ENCODE measurements around the gene LCN1. TPM values are rescaled to one million over a fixed set of nuclear protein-coding genes. Genes with fewer than 3 reads are reported as not detected.
"Not testable (repeated sequence)": the region's sequence is repeated elsewhere in the genome, so short reads cannot be mapped to it uniquely, and the experiment has no call there.

Gene LCN1
- total RNA-seq, 2 donors from 2014 or later = not detected

- TF ChIP-seq CTCF (IDR thresholded peaks at IDR 0.05) = no peak
- Histone ChIP-seq H3K27me3 (no peaks in the 10 kb centered on the region), H3K36me3 (no peaks in the 10 kb centered on the region), H3K27ac (no peak overlapping the region), H3K4me1 (no peaks in the 10 kb centered on the region), H3K9me3 (peaks cover 0 to 5% of the 10 kb centered on the region in 2 donors), H3K4me3 (no peak overlapping the region)
- no peak for DNase-seq (ENCODE audit: low spot score)
Observed at GRCh38 chr9:135526730-135527571, 5.7 kb downstream of the LCN1 start.

- not testable (repeated sequence) for DNase-seq (ENCODE audit: low spot score)
Observed at GRCh38 chr9:135528842-135529435, 7.7 kb downstream of the LCN1 start.

GRCh38 chr9:135530146-135530545 lies 8.9 kb downstream of the LCN1 start:
- peaks cover 0 to 5% of the 10 kb centered on the region in 2 donors for H3K9me3 ChIP-seq
- no peak for TF ChIP-seq CTCF (IDR thresholded peaks at IDR 0.05)
- no peaks in the 10 kb centered on the region for H3K4me1 ChIP-seq
- H3K27me3 ChIP-seq = no peaks in the 10 kb centered on the region
- H3K36me3 ChIP-seq = no peaks in the 10 kb centered on the region
- no peak for DNase-seq (ENCODE audit: low spot score)
- no peak overlapping the region for H3K27ac ChIP-seq
- no peak overlapping the region for H3K4me3 ChIP-seq

More at GRCh38 chr9:135528842-135529435, 7.7 kb downstream of the LCN1 start:
- not testable (repeated sequence) for H3K4me3 ChIP-seq, H3K27me3 ChIP-seq, H3K27ac ChIP-seq, H3K36me3 ChIP-seq, H3K4me1 ChIP-seq, H3K9me3 ChIP-seq

- Histone ChIP-seq H3K4me3 (no peak overlapping the region), H3K4me1 (no peaks in the 10 kb centered on the region), H3K27ac (no peak overlapping the region), H3K27me3 (no peaks in the 10 kb centered on the region), H3K9me3 (peaks cover 0 to 5% of the 10 kb centered on the region in 2 donors), H3K36me3 (no peaks in the 10 kb centered on the region)
- no peak for DNase-seq (ENCODE audit: low spot score)
- no peak for TF ChIP-seq CTCF (IDR thresholded peaks at IDR 0.05)
Observed at GRCh38 chr9:135531096-135531495, 9.9 kb downstream of the LCN1 start.

- Histone ChIP-seq H3K27me3 (no peaks in the 10 kb centered on the region), H3K36me3 (no peaks in the 10 kb centered on the region), H3K4me1 (no peaks in the 10 kb centered on the region), H3K4me3 (no peak overlapping the region), H3K27ac (no peak overlapping the region), H3K9me3 (peaks cover 0 to 5% of the 10 kb centered on the region in 2 donors)
- no peak for TF ChIP-seq CTCF (IDR thresholded peaks at IDR 0.05)
- DNase-seq (ENCODE audit: low spot score) = no peak
Observed at GRCh38 chr9:135533113-135533512, 11.9 kb downstream of the LCN1 start.

- Histone ChIP-seq H3K27me3 (no peaks in the 10 kb centered on the region), H3K4me1 (no peaks in the 10 kb centered on the region), H3K9me3 (peaks cover 0 to 5% of the 10 kb centered on the region in 2 donors), H3K27ac (no peak overlapping the region), H3K4me3 (no peak overlapping the region), H3K36me3 (no peaks in the 10 kb centered on the region)
- no peak for DNase-seq (ENCODE audit: low spot score)
- no peak for TF ChIP-seq CTCF (IDR thresholded peaks at IDR 0.05)
Observed at GRCh38 chr9:135533674-135534073, 12.4 kb downstream of the LCN1 start.

- not testable (repeated sequence) for DNase-seq (ENCODE audit: low spot score); H3K27ac ChIP-seq; H3K27me3 ChIP-seq
Observed at GRCh38 chr9:135534192-135534711, 13.0 kb downstream of the LCN1 start.

GRCh38 chr9:135534826-135535225 lies 13.6 kb downstream of the LCN1 start:
- H3K4me1 ChIP-seq; H3K4me3 ChIP-seq; H3K27me3 ChIP-seq; H3K27ac ChIP-seq; H3K9me3 ChIP-seq; DNase-seq (ENCODE audit: low spot score); H3K36me3 ChIP-seq: not testable (repeated sequence)

More at GRCh38 chr9:135534192-135534711, 13.0 kb downstream of the LCN1 start:
- H3K4me3 ChIP-seq, H3K36me3 ChIP-seq, H3K4me1 ChIP-seq, H3K9me3 ChIP-seq: not testable (repeated sequence)

- not testable (repeated sequence) for H3K27me3 ChIP-seq; H3K4me1 ChIP-seq; H3K36me3 ChIP-seq; DNase-seq (ENCODE audit: low spot score); H3K27ac ChIP-seq; H3K4me3 ChIP-seq; H3K9me3 ChIP-seq
Observed at GRCh38 chr9:135535631-135536030, 14.4 kb downstream of the LCN1 start.
